ENCODE measurements around the gene AFTPH. TPM values are rescaled to one million over a fixed set of nuclear protein-coding genes. Genes with fewer than 3 reads are reported as not detected.

The AFTPH gene
- total and polyA plus RNA-seq, 9 of the 15 experiments (the other 6 are each of a cell fraction or from before 2014, with no cell fraction given), result 8.0 to 26.2 (median 13.8) TPM

GRCh38 chr2:64523666-64524603 lies at the start of gene AFTPH (continued):
- no peak for TF ChIP-seq ETS1 (conservative IDR thresholded peaks at IDR 0.05; ENCODE audit: control insufficient read depth, low read depth, low read length)
- TF ChIP-seq NKRF (IDR thresholded peaks at IDR 0.05; ENCODE audit: borderline replicate concordance), result no peak
- TF ChIP-seq NEUROD1 (IDR thresholded peaks at IDR 0.05; ENCODE audit: borderline replicate concordance, low read depth, low read length, partially characterized antibody), result no peak
- no peak for TF ChIP-seq ZNF589 (CRISPR knock-in tag; IDR thresholded peaks at IDR 0.05; ENCODE audit: low read depth)
- TF ChIP-seq BCL6 (CRISPR knock-in tag; IDR thresholded peaks at IDR 0.05), result no peak
- peak; percentile 39 to 56; a peak in 1 of 4 replicates for TF ChIP-seq FOXK2 (conservative IDR thresholded peaks at IDR 0.05 in 1 of 2, IDR thresholded peaks at IDR 0.05 in 1 of 2; ENCODE audit: low read depth in 2 of 2)
- no peak for TF ChIP-seq MAFK (IDR thresholded peaks at IDR 0.05; ENCODE audit: low read length)
- peak; percentile 10; the same call in 1 of the 2 replicates for TF ChIP-seq SOX6 (IDR thresholded peaks at IDR 0.05)
- TF ChIP-seq UBTF (IDR thresholded peaks at IDR 0.05; ENCODE audit: borderline replicate concordance in 1 of 2, low read depth in 2 of 2, low read length in 2 of 2), result peak; percentile 71 to 89; a peak in 2 of 4 replicates
- TF ChIP-seq ZNF143 (CRISPR knock-in tag; IDR thresholded peaks at IDR 0.05), result peak; percentile 84
- no peak for TF ChIP-seq CEBPB (tag; IDR thresholded peaks at IDR 0.05)
- no peak for TF ChIP-seq CBFA2T2 (conservative IDR thresholded peaks at IDR 0.05)
- TF ChIP-seq NFIC (IDR thresholded peaks at IDR 0.05), result no peak; the same call in 1 of the 2 replicates
- TF ChIP-seq ETS2 (tag; IDR thresholded peaks at IDR 0.05; ENCODE audit: borderline replicate concordance, poor library complexity, severe bottlenecking), result no peak
- no peak for TF ChIP-seq RB1 (IDR thresholded peaks at IDR 0.05; ENCODE audit: low read depth)
- no peak for TF ChIP-seq BDP1 (IDR thresholded peaks at IDR 0.05; ENCODE audit: insufficient read depth, insufficient read length)
- TF ChIP-seq CAMTA2 (CRISPR knock-in tag; conservative IDR thresholded peaks at IDR 0.05), result no peak
- TF ChIP-seq PTBP1 (IDR thresholded peaks at IDR 0.05; ENCODE audit: low read depth, low read length), result no peak
- TF ChIP-seq HNRNPH1 (optimal IDR thresholded peaks at IDR 0.05; ENCODE audit: low read depth, low read length), result no peak
- TF ChIP-seq ZBED1 (IDR thresholded peaks at IDR 0.05), result no peak
- no peak for TF ChIP-seq BACH1 (tag; IDR thresholded peaks at IDR 0.05)
- TF ChIP-seq NONO (IDR thresholded peaks at IDR 0.05; ENCODE audit: low read depth in 2 of 2, low read length in 1 of 2), result no peak
- no peak for TF ChIP-seq ZNF311 (CRISPR knock-in tag; IDR thresholded peaks at IDR 0.05)
- no peak; the same call in 1 of the 2 replicates for TF ChIP-seq BHLHE40 (IDR thresholded peaks at IDR 0.05; ENCODE audit: low read length)

Data from K562 (cell line).